GM21360 (cell line): ENCODE measurements around the gene HCAR2.
"Not testable (repeated sequence)": the region's sequence is repeated elsewhere in the genome, so short reads cannot be mapped to it uniquely, and the experiment has no call there.

Experiments
- ATAC-seq: cut with Tn5 transposase; IDR thresholded peaks from one replicate; pipeline ENCODE4 v1.9.1; 2021; ENCODE audit warnings: mild to moderate bottlenecking, moderate library complexity; ENCODE audit not compliant: unreplicated experiment

Gene HCAR2

DNA sequence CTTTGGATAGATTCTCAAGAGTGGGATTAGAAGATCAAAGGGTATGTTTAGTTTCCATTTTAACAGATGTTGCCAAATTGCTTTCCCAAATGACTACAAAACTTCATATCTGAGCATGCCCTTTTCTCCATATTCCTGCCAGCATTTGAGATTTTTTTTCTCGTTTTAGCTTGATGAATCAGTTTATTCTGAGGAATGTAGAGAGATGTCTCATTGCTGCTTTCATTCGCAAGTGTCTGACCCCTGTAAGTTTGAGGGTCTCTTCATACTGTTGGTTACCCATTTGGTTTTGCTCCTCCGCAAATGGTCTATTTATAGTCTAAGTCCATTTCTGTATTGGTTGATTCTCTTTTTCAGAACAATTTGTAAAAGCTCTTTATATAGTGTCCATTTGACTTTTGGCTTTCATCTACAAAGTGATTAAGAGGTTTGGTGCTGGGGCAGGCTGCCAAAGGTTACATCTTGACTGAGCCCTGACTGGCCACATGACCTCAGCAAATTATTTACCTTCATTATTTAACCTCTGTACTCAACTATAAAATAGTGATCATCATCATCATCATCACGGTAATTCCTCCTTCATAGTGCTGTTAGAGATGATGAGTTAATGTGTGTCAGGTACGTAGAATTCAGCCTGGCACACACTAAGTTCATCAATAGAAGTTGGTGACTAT is 33.6 kb downstream of the HCAR2 start:
- no peak for ATAC-seq

DNA sequence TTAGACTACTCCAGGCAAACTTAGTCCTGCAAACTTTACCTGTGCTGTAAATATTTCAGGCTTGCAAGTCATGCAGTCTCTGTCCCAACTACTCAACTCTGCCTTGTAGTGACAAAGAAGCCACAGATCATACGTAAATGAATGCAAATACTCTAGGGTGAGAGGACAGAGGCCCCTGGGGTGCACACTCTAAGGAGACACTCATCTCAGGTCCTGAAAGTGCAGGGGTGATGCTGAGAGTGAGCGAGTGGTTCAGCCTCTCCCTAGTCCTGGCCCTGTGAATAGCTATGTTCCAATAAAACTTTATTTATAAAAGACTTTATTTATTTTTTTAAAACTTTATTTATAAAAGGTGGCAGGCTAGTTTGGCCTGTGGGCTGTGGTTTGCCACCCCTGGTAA is 34.9 kb downstream of the HCAR2 start:
- ATAC-seq, result no peak

DNA sequence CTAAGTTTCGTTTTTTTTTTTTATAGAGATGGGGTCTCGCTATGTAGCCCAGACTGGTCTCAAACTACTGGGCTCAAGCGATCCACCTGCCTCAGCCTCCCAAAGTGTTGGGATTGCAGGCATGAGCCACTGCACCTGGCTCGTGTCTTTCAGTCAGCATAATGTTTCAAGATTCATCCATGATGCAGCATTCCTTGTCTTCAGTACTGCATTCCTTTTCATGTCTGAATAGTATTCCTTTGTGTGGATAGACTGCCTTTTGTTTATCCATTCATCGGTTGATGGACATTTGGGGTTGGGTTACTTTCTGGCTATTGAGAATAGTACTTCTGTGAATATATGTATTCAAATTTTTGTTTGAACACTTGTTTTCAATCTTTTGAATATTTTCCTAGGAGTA is 37.4 kb downstream of the HCAR2 start:
- ATAC-seq, result no peak

DNA sequence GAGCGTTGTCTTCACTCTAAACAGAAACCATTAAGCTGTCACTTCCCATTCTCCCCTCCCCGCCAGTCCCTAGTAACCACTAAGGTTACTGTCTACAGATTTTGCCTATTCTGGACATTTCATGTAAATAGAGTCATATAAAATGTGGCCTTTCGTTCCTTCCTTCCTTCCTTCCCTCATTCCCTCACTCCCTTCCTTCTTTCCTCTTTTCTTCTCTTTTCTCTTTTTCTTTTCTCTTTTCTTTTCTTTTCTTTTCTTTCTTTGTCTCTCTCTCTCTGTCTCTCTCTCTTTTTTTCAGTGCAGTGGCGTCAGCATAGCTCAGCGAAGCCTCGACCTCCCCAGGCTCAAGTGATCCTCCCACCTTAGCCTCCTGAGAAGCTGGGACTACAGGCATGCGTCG is 37.8 kb downstream of the HCAR2 start:
- ATAC-seq, result no peak

DNA sequence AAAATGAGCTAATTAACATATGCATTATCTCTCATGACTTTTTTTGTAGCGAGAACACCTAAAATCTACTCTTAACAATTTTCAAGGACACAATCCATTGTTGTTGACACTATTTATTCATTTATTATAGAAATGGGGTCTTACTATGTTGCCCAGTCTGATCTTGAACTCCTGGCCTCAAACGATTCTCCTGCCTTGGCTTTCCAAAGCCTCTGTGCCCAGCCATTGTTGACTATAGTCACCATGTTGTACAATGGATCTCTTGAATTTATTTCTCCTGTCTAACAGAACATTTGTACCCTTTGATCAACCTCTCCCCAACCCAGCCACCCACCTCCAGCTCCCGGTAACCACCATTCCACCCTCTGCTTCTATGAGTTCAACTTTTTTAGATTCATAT is 41.2 kb downstream of the HCAR2 start:
- no peak for ATAC-seq

DNA sequence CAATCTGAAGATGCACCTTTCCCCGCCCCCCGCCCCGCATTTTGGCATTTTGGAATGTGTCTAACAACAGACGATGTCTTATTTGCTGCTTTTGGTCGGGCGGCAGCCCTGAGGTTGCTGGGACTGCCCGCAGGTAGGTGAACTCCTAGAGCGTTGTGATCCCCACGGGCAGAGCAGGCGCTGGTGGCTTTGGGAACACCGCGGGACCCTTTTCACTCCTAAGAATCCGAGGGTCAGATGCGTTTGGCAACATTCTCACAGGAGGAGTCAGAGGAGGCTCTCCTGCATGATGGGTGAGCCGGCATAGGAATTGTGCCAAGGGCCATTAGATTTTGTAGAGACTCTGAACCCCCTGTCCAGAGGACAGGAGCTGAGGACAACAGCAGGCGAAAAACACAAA is 41.9 kb downstream of the HCAR2 start:
- ATAC-seq, result no peak

DNA sequence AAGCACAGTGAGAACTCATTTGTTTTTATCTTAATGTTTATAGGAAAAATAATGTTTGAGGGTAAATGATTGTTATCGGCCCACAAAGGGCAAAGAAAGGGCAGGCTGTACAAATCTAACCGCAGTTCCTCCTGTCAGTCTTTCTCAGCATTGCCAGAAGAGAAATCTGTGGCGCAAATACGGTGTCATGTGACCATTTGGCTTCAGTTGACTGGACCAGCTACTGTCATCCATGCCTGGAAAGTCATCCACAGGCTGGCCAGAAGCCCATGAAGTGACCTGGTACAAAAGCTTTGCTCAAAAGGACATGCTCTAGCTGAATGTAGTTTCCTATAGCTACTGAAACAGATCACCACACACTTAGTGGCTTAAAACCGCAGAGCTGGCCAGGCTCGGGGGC is 43.6 kb downstream of the HCAR2 start:
- ATAC-seq, result no peak

DNA sequence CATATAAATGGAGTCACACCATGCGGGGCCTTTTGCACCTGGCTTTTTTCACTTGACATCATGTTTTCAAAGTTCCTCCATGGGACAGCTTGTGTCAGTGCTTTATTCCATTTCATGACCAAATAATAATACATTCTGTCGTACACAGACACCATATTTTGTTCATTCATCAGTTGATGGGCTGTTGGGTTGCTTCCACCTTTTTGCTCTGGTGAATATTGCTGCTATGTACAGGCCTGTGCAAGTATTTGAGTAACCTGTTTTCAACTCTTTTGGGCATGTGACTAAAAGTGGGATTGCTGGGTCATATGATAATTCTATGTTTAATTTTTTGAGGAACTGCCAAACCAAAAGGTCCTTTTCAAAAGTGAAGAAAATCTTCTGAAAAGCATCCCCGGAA is 46.9 kb downstream of the HCAR2 start:
- no peak for ATAC-seq

DNA sequence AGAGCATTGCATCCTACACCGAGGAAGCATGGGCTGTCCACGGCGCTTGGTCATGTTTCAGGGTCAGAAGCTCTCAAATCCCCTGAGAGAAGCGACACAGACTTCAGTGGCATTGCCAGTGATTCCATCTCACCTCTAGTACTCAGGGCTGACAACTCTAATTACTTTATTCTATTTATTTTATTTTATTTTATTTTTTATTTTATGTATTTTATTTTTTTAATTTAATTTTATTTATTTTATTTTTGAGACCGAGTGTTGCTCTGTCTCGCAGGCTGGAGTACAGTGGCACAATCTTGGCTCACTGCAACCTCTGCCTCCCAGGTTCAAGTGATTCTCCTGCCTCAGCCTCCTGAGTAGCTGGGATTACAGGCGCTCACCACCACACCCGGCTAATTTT is 49.9 kb downstream of the HCAR2 start:
- ATAC-seq, result not testable (repeated sequence)

DNA sequence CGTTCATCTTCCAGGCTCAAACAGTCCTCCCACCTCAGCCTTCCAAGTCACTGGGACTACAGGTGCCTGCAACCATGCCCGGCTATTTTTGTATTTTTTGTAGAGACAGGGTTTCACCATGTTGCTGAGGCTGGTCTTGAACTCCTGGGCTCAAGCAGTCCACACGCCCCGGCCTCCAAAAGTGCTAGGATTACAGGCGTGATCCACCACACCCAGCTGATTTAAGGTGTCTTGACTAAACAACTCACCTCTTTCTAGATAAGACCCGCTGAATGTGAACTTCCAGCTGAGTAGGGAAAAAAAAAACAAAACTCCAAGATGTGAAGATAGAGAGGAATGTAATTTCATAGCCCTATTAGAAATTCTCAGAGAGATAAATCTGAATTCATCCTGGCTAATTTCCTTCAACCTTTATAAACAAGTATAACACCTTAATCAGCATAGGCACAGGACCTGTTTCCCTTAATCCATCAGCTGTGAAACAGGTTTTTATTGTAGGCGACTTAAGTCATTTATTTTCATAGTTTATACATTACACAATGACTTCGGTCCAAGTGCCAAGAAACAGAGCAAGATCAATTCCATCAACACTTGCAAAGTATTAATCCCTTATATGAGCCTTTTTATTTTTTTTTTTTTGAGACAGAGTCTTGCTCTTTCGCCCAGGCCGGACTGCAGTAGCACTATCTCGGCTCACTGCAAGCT is 51.5 kb downstream of the HCAR2 start:
- no peak for ATAC-seq
